OCI-LY7 (cell line): ENCODE data around the gene OPHN1. TPM values are rescaled to one million over a fixed set of nuclear protein-coding genes. Genes with fewer than 3 reads are reported as not detected.

Experiments
- BruUV-seq: library from RNA; stranded (reverse); fragments of 400-500 nt; replicated peaks from 2 replicates; lab custom pipeline; 2021; lab: Mats Ljungman, UMichigan
- CTCF ChIA-PET: fragments of 300-600 bp; sonication (Branson Sonifier 250); formaldehyde crosslinking; loops from one replicate; lab custom pipeline; 2022; ENCODE audit warnings: antibody characterized with exemption; ENCODE audit not compliant: unreplicated experiment; lab: Charles Lee
- POLR2A ChIA-PET: fragments of 300-600 bp; sonication (Branson Sonifier 250); formaldehyde crosslinking; loops from one replicate; lab custom pipeline; 2022; ENCODE audit warnings: antibody characterized with exemption; lab: Charles Lee
- DNase-seq: peaks from one replicate; pipeline ENCODE4 v3.0.0-alpha.2; 2015; ENCODE audit warnings: low spot score
- H2AFZ ChIP-seq: fragments of 200-600 bp; sonication (generic), shearing (Covaris generic); 2 replicates; pipeline ENCODE4 v1.6.1; 2014; ENCODE audit warnings: mild to moderate bottlenecking, antibody characterized with exemption, low read length, moderate library complexity
- H3K27ac ChIP-seq: fragments of 200-600 bp; sonication (generic); 2 replicates; pipeline ENCODE4 v1.5.1; 2014; ENCODE audit warnings: mixed run types, low read depth, mild to moderate bottlenecking, moderate library complexity, low read length, inconsistent platforms; ENCODE audit not compliant: poor library complexity, severe bottlenecking
- H3K36me3 ChIP-seq: fragments of 200-600 bp; sonication (generic); 2 replicates; pipeline ENCODE4 v1.6.1; 2014; ENCODE audit warnings: mild to moderate bottlenecking, antibody characterized with exemption, low read length, moderate library complexity, mixed read lengths; ENCODE audit not compliant: insufficient read depth
- H3K4me1 ChIP-seq: fragments of 200-600 bp; sonication (generic); 2 replicates; pipeline ENCODE4 v1.5.1; 2014; ENCODE audit warnings: mild to moderate bottlenecking, low read length; ENCODE audit not compliant: insufficient read depth, poor library complexity, severe bottlenecking
- H3K4me2 ChIP-seq: fragments of 200-600 bp; sonication (generic); 2 replicates; pipeline ENCODE4 v1.6.1; 2014; ENCODE audit warnings: mild to moderate bottlenecking, low read length
- H3K4me3 ChIP-seq: fragments of 200-600 bp; sonication (generic); 2 replicates; pipeline ENCODE4 v1.5.1; 2014; ENCODE audit warnings: mild to moderate bottlenecking, low read depth, low read length; ENCODE audit not compliant: poor library complexity, severe bottlenecking
- H3K79me2 ChIP-seq: fragments of 200-600 bp; sonication (generic); 2 replicates; pipeline ENCODE4 v1.6.1; 2016; ENCODE audit warnings: low read depth, mild to moderate bottlenecking, low read length, moderate library complexity, mixed read lengths; ENCODE audit not compliant: insufficient read depth
- H3K9me2 ChIP-seq: fragments of 200-600 bp; sonication (generic); 2 replicates; pipeline ENCODE4 v1.6.1; 2016; ENCODE audit warnings: mild to moderate bottlenecking, low read length, mixed read lengths; ENCODE audit not compliant: insufficient read depth
- H3K9me3 ChIP-seq: fragments of 200-600 bp; sonication (generic); 2 replicates; pipeline ENCODE4 v1.6.1; 2014; ENCODE audit warnings: mild to moderate bottlenecking, mixed run types, low read length, mixed read lengths
- H4K20me1 ChIP-seq: fragments of 200-600 bp; sonication (generic); 2 replicates; pipeline ENCODE4 v1.6.1; 2014; ENCODE audit warnings: mild to moderate bottlenecking, antibody characterized with exemption, low read length, moderate library complexity, mixed read lengths; ENCODE audit not compliant: insufficient read depth
- EZH2phosphoT487 ChIP-seq: fragments of 200-600 bp; sonication (generic); IDR thresholded peaks from 2 replicates; pipeline ENCODE4 v1.6.1; 2018; ENCODE audit warnings: low read depth, borderline replicate concordance, mild to moderate bottlenecking, mixed run types, antibody characterized with exemption, low read length, moderate library complexity, mixed read lengths
- intact Hi-C: fragments of 100-400 bp; cut with micrococcal nuclease; formaldehyde crosslinking; loops from one replicate; pipeline ENCODE4 v1.10.0; 2022; ENCODE audit not compliant: unreplicated experiment
- total RNA-seq, 2 experiments: library from RNA; depleted of rRNA in 1 of 2; stranded (reverse); fragments of >200 nt in 1 of 2; shearing (Covaris generic) in 1 of 2; gene quantifications; 2 replicates each; pipeline ENCODE4 v1.2.3, GENCODE V29; 2014 to 2022
- TF ChIP-seq, protein P1 (sequence below): fragments of 200-600 bp; sonication (generic); conservative IDR thresholded peaks from 2 replicates; pipeline ENCODE4 v1.5.1; 2014; ENCODE audit warnings: mild to moderate bottlenecking, antibody characterized with exemption, low read length, moderate library complexity, mixed read lengths

Gene OPHN1
- total RNA-seq, 2 experiments from 2014 or later, result not detected

DNA sequence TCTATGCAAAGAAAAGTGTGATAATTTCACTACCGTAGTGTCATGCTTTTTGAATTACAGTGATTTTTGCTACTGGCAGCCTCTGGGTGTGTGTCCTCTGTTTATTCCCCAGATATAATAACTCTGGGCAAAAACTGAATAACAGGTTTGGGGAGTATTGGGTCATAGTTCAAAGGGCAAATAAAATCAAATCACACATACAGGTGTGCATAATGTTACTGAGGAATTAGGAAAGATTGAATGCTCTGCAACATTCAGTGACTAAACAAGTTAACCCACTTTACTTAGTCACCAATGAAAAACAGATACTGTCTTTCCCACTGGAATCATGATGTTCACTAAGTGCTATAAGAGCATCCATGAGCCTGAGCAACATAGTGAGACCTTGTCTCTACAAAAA is 224.3 kb downstream of the OPHN1 start:
- intact Hi-C loops, result no loop called here
- Histone ChIP-seq H3K4me3 (no peak overlapping the region), H3K9me3 (no peaks in the 10 kb centered on the region), H4K20me1 (no peaks in the 10 kb centered on the region), H2AFZ (no peak overlapping the region), H3K4me2 (no peak overlapping the region), H3K36me3 (no peaks in the 10 kb centered on the region), H3K79me2 (no peaks in the 10 kb centered on the region), H3K9me2 (no peaks in the 10 kb centered on the region), H3K4me1 (no peaks in the 10 kb centered on the region), H3K27ac (no peak overlapping the region)
- no TSS peak for BruUV-seq
- ChIA-PET POLR2A (no interaction called here), CTCF (no interaction called here)
- no peak for DNase-seq
- TF ChIP-seq EZH2phosphoT487, result no peak
- TF ChIP-seq, protein P1, sequence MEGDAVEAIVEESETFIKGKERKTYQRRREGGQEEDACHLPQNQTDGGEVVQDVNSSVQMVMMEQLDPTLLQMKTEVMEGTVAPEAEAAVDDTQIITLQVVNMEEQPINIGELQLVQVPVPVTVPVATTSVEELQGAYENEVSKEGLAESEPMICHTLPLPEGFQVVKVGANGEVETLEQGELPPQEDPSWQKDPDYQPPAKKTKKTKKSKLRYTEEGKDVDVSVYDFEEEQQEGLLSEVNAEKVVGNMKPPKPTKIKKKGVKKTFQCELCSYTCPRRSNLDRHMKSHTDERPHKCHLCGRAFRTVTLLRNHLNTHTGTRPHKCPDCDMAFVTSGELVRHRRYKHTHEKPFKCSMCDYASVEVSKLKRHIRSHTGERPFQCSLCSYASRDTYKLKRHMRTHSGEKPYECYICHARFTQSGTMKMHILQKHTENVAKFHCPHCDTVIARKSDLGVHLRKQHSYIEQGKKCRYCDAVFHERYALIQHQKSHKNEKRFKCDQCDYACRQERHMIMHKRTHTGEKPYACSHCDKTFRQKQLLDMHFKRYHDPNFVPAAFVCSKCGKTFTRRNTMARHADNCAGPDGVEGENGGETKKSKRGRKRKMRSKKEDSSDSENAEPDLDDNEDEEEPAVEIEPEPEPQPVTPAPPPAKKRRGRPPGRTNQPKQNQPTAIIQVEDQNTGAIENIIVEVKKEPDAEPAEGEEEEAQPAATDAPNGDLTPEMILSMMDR, result no peak

DNA sequence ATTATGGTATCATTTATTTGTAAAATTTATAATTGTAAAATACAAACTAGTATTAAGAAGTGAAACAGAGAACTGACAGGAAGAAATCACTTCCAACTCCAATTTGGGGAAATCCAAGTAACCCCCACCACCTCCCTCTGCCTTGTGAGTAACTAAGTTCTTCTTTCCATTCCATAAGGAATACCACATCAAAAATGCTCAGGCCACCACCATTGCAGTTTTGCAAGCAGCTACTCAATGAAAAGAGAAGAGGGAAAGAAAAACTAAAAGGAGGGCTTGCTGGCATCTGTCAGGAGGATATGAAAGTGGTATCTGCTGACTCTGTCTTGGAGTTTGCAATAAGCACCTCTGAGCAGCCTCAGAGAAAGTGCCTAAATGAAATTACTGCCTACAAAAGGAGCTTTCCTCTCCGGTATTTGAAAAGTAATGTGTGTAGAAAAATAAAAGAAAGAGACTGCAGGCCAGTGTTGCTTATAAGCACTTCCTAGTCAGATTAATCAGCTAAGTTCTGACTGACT is 228.7 kb downstream of the OPHN1 start:
- no peaks in the 10 kb centered on the region for H4K20me1 ChIP-seq
- no peak overlapping the region for H2AFZ ChIP-seq
- intact Hi-C loops, result no loop called here
- BruUV-seq, result no TSS peak
- no peaks in the 10 kb centered on the region for H3K4me1 ChIP-seq
- no peak overlapping the region for H3K4me2 ChIP-seq
- no peaks in the 10 kb centered on the region for H3K9me2 ChIP-seq
- H3K79me2 ChIP-seq, result no peaks in the 10 kb centered on the region
- H3K9me3 ChIP-seq, result no peaks in the 10 kb centered on the region
- CTCF ChIA-PET, result no interaction called here
- POLR2A ChIA-PET, result interaction anchor here (0.8 kb wide), 1 partner anchor 127 kb away, joined by 3 read pairs; no protein-coding TSS in a partner anchor
- no peaks in the 10 kb centered on the region for H3K36me3 ChIP-seq
- no peak overlapping the region for H3K27ac ChIP-seq
- DNase-seq, result no peak
- no peak overlapping the region for H3K4me3 ChIP-seq
- TF ChIP-seq EZH2phosphoT487, result no peak
- TF ChIP-seq, protein P1, result no peak

DNA sequence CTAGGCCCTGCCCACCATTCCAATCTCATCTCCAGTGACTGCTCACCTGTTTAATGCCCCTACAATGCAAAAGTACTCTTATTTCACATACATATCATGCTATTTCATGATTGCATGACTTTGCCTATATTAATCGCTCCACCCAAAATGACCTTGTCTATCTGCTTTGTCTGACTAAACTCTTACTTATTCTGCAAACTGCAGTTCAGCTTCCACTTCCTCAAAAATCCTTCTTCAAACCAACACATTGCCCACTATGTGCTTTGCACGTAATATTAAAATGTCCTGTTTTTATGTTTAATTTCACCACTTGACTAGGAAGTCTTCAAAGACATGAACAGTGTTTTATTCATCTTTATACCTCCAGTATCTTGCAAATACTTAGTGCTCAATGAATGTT is 229.6 kb downstream of the OPHN1 start:
- BruUV-seq, result no TSS peak

More for the DNA sequence above, 229.6 kb downstream of the OPHN1 start:
- Histone ChIP-seq H2AFZ (no peak overlapping the region), H3K27ac (no peak overlapping the region), H3K9me2 (no peaks in the 10 kb centered on the region), H3K4me3 (no peak overlapping the region), H3K4me1 (no peaks in the 10 kb centered on the region), H4K20me1 (no peaks in the 10 kb centered on the region), H3K79me2 (no peaks in the 10 kb centered on the region), H3K36me3 (no peaks in the 10 kb centered on the region), H3K4me2 (no peak overlapping the region), H3K9me3 (no peaks in the 10 kb centered on the region)
- DNase-seq, result no peak
- POLR2A ChIA-PET, result interaction anchor here (0.8 kb wide), 1 partner anchor 127 kb away, joined by 3 read pairs; no protein-coding TSS in a partner anchor
- CTCF ChIA-PET, result no interaction called here
- intact Hi-C loops, result no loop called here
- TF ChIP-seq EZH2phosphoT487, result no peak
- TF ChIP-seq, protein P1, result no peak
